VCaP (cell line): ENCODE measurements around the gene CACNA2D4.

Experiments
- H3K27ac ChIP-seq: fragments of 450-650 bp; 2 replicates; pipeline ENCODE4 v1.5.1; 2017
- TF ChIP-seq, protein P1 (sequence below): fragments of 450-650 bp; conservative IDR thresholded peaks from 2 replicates; pipeline ENCODE4 v1.5.1; 2017; ENCODE audit warnings: mild to moderate bottlenecking, moderate library complexity

Gene CACNA2D4

DNA sequence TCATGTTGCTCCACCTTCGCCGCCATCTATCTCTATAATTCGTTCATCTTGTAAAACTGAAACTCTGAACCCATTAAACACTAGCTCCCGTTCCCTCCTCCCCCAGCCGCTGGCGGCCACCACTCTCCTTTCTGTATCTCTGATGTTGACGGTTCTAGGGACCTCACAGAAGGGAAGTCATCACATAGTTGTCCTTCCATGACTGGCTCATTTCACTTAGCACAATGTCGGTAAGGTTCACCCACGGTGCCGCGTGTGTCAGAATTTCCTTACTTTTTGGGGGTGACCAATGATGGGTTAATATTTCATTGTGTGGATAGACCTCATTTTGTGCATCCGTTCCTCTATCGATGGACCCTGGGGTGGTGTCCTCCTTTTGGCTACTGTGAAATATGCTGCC is 2.0 kb upstream of the CACNA2D4 start:
- no peak overlapping the region for H3K27ac ChIP-seq
- TF ChIP-seq, protein P1, sequence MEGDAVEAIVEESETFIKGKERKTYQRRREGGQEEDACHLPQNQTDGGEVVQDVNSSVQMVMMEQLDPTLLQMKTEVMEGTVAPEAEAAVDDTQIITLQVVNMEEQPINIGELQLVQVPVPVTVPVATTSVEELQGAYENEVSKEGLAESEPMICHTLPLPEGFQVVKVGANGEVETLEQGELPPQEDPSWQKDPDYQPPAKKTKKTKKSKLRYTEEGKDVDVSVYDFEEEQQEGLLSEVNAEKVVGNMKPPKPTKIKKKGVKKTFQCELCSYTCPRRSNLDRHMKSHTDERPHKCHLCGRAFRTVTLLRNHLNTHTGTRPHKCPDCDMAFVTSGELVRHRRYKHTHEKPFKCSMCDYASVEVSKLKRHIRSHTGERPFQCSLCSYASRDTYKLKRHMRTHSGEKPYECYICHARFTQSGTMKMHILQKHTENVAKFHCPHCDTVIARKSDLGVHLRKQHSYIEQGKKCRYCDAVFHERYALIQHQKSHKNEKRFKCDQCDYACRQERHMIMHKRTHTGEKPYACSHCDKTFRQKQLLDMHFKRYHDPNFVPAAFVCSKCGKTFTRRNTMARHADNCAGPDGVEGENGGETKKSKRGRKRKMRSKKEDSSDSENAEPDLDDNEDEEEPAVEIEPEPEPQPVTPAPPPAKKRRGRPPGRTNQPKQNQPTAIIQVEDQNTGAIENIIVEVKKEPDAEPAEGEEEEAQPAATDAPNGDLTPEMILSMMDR = no peak

DNA sequence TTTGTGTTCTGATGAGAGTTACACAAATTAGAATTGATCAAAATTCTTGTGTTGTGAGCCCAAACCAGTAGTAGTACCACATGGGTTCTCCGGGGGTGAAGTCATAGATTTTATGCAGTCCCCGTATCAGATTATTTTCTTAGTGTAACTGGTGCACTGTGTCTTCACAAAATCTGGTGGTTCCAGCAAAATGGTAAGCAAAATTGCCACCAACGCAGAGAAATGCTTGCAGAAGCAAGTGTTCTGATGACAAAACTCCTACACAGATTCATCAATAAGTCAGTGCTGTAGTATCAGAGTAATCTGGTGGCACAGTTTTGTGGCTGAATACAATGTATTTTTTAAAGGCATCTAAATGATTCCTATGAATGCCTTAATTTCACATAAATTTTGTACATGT is 1.3 kb upstream of the CACNA2D4 start:
- TF ChIP-seq, protein P1 = no peak
- H3K27ac ChIP-seq = no peak overlapping the region

DNA sequence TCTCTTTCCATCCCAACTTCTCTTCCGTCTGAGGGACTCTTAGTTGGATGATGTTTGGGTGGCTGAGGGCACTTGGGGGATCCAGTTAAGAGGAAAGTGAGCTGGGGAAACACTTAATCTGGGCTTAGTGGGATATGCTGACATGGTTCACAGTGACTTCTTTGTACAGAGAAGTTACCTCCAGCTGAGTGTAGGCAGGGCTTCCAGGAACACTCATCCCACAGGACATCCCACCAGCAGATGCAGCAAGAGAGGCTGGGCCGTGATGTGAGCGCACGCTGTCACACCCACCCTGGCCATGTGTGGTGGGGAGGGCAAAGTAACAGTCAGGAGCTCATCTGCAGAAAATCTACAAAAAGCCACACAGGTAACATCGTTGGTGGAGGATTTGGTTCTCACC is 832 bp upstream of the CACNA2D4 start:
- H3K27ac ChIP-seq = no peak overlapping the region
- TF ChIP-seq, protein P1 = no peak

DNA sequence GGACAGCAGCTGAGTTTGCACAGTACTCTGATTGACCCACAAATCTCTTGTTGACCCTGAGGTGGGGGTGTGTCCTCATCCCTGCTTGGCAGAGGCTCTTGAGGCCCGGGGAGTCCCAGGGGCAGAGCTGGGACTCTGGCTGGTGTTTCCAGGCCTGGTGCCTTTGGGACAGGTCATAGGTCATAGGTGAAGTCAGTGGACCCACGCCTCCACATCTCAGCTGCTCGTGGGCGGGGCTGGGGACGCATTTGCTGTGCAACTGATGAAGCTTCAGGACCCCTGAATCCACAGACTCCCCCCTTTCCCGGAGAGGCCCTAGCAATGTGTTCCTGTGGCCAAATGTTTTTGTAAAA is 408 bp upstream of the CACNA2D4 start:
- H3K27ac ChIP-seq = no peak overlapping the region
- TF ChIP-seq, protein P1 = no peak

DNA sequence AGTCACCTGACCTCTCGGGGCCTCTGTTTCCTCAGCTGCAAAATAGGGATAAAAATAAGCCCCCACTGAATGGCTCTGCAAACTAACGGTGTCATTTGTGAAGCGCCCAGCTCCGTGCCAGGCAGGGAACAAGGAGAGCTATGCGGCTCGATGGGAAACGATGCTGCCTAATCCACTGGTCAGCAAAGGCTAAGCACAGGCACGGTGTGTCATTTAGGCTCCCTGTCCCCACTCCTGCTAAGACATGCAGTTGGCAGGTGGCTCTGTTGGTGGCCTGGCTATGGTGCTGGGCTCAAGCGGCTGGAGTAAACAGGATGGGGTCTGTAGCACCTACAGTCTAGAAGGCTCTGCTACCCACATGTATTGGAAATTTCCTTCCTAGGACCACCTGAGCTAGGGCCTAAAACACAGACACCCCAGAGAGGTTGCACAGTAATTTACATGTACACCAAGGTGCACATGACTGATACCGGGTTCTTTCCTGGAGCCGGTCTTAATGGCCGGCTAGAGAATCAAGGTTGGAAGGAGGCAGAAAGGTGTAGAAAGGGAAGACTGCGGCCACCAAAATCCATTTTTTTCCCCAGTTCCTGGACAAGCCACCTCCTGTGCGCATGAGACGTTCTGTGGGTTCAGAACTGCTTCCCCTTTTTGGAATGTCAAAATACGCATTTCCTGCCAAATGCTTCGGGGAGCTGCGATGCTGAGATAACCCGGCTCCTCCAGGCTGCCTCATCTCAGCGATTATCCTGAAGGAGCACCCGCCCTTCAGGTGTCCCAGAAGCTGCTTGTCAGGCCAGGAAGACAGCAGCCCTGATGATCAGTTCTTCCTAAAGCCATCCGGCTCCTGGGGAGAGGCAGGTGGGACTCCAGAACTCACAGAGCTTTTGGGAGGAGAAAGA is 1.0 kb downstream of the CACNA2D4 start:
- H3K27ac ChIP-seq = no peak overlapping the region
- TF ChIP-seq, protein P1 = no peak

DNA sequence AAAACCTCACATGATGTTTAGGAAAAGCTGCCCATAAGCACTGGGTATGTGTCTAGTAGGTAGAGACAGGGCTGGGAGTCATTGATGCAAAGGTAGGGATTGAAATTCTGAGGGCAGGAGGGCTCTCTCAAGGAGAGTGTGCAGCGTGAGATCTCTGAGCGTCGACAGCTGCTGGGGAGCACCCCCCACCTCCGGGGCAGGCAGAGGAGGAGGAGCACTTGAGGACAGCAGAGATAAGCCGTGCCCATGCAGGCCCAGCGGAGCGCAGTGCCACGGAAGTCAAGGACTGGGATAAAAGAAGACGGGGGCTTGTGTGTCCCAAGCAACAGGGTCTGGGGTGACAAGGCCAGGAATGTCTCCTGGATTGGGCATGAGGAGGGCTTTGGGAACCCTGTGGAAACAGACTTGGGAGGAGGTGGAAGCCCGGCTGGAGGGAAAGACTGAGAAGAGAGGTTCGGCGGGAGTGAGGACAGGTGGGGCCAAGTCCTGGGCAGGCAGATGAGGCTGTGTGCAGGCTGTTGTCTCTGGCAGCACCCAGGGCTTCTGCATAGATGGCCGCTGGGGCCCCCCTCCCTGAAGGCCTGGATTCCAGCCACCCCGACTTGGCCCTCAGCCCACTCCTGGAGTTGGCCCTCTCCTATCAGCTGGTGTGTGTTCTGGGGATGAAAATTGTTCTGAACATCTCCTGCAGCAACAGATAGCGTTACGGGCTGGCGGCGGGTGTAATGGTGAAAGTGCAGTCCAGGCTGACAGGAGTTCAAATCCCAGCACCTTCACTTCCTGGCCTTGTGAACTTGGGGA is 1.9 kb downstream of the CACNA2D4 start:
- TF ChIP-seq, protein P1 = no peak
- H3K27ac ChIP-seq = no peak overlapping the region
